Lower leg skin (tissue), 3 donors: Measurements from ENCODE around the gene ARHGDIG.

Experiments
- CTCF ChIP-seq, 3 donors: fragments of 450-650 bp; IDR thresholded peaks; one replicate each; pipeline ENCODE4 v1.5.1; 2016; ENCODE audit warnings: antibody characterized with exemption in 3 of 3, mild to moderate bottlenecking in 3 of 3, moderate library complexity in 2 of 3
- POLR2A ChIP-seq, 2 donors: fragments of 450-650 bp; IDR thresholded peaks; one replicate each; pipeline ENCODE4 v1.6.1; 2016 to 2017; ENCODE audit warnings: antibody characterized with exemption in 2 of 2, mild to moderate bottlenecking in 1 of 2, moderate library complexity in 1 of 2

GRCh38 chr16:279531-279930 lies 860 bp upstream of the ARHGDIG start:
- TF ChIP-seq CTCF (IDR thresholded peaks at IDR 0.05) (no peak), POLR2A (IDR thresholded peaks at IDR 0.05) (no peak)
